Epithelial cell of prostate (primary cell): ENCODE data around the gene FOXC1.

Source experiments
- DNase-seq: peaks from one replicate; pipeline ENCODE4 v3.0.0-alpha.2; 2011; ENCODE audit warnings: low read depth, low spot score
- H3K27ac ChIP-seq: fragments of 450-650 bp; 2 replicates; pipeline ENCODE4 v1.5.1; 2017; ENCODE audit warnings: mild to moderate bottlenecking

FOXC1 gene

DNA sequence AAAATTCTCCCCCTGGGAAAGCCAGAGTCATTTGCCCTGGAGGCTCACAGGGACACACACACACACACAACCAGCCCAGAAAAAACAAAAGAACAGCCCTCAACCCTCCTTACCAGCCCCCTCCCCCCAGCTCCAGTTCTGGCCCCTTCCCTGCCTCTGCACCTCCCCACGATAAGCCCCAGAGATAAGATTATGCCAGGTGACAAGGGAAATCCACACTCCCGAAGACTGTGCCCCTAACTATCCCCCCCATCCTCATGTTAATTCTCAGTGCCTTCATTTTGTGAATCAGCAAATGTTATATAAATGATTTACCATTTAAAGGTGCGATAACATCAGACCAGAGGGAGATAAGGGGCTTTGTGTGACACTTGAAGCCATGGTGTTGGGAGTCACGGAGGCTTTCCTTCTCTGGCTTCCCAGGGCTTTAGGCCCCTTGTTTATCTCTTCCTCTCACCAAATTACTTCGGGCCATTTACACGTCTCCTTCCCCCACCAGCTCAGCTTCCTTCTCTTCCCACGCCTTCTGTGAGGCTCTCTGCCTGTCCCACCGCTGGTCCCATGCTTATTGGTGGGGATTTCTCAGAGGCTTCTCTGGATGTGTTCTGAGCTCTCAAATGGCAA is 12.5 kb upstream of the FOXC1 start:
- no peak for DNase-seq
- H3K27ac ChIP-seq, result no peak overlapping the region

DNA sequence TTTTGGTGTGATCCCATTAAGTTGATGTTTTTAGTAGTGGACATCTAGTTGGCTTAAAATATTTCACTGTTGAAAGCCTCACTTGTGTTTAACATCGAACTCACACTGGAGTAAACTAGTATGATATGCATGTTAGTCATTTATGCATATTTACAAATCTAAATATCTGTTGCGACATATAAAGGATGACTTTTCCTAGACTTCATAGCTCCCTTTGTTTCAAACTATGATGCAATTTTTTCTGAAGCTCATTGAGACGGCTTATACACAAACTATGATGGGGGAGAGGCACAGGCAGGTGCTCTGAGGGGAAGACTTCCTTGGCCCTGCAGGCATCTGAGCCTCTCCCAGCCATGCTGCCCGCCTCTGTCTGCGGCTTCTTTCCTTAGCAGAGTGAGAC is 11.8 kb upstream of the FOXC1 start:
- no peak overlapping the region for H3K27ac ChIP-seq
- peak; percentile 64 for DNase-seq

DNA sequence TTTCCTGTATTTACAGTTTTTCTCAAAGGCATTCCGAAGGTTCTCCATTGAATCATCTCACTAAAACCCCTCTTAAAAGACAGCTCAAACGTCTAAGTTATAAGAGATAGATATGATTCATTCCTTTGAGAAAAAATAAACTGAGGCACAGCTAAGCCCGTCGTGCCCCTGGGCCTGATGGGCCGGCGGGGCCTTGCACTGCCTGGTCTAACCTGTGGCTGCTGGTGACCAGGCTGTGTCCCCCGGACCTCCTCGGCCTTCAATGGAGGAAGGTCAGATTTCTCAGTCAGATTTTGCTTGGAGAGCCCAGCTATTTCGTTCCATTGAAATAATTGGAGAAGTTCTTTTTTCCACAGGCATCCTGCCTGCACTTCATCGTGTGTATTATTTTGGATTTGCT is 11.3 kb upstream of the FOXC1 start:
- DNase-seq, result no peak
- H3K27ac ChIP-seq, result no peak overlapping the region

DNA sequence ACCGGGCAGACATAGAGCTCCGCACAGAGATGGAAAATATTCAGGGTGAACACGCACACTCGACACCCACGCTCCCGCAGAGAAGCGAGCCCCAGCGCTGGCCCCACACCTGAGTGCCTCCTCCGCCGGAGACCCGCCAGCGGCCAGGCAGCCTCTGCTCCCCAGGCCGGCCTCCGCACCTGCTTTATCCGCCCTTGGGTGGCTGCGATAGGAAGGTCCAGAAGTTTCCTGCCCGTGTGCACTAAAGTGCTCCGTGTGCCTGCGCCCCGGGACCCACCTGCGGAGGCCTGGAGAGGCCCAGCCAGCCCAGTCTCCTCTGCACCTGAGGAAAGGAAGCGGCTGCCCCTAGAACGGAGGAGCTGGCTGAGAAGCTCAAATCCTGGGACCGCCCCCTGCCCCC is 10.8 kb upstream of the FOXC1 start:
- H3K27ac ChIP-seq, result no peak overlapping the region
- DNase-seq, result no peak

DNA sequence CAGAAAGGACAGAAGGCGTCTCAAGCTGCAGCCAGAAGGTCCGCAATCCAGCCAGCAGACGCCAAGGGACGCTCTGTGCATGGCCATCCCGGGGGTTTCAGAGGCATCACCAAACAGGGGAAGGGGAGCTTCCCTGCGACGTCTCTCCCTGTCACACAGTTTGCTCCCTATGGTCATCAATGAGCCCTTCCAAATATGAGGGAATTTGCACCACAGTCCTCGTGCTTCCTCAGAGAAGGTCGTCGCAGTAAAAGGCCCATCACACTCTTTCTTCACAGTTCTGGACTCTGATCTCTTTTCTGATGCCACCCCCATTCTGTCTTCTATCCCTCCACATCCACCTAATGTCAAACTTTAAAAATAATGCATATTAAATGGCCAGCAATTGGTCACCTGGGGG is 10.2 kb upstream of the FOXC1 start:
- no peak overlapping the region for H3K27ac ChIP-seq
- no peak for DNase-seq

DNA sequence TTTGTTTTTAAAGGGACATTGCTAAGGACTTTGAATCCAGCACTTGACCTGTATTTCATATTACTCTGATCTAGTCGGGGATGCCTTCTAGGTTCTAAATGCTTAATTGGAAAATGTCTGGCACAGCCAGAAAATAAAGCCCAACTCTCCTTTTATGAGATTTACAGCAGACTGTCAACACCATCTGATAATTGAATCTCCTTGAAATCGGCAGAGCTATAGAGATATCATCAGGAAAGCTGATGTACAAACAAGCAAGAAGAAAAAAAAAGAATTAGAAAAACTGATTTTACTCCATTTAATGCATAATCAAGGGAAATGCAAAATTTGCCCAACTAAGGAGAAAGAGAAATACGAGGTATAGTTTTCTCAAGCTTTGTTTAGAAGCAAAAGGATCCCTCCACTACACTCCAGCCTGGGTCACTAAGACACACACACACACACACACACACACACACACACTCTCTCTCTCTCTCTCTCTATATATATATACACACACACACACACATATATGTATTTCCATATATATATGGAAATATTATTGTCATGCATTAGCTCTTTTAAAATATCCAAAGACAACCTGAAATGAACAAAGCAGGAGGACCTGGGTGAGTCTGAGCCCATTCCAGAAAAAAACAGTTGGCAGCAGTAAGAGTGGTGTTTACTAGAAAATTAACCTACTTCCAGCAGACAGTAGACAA is 9.5 kb upstream of the FOXC1 start:
- H3K27ac ChIP-seq, result no peak overlapping the region
- DNase-seq, result no peak

DNA sequence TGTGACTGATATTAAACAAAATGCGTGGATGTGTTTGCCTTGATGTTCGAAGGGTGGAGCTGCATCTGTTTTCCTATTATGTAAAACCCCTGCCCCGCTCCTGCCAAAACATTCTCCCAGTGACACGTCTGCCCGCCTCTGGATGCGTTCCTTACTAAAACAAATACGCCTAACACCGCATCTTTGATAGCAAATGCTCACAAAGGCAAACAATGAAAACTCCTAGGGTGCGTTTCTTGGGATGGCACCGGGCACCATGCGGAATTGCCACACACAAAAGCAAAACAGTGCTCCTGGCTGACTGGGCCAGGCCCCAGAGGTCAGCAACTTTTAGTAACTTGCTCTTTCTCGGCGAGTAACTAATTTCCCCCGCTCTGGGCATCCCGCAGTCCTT is 9.0 kb upstream of the FOXC1 start:
- no peak for DNase-seq
- H3K27ac ChIP-seq, result no peak overlapping the region

DNA sequence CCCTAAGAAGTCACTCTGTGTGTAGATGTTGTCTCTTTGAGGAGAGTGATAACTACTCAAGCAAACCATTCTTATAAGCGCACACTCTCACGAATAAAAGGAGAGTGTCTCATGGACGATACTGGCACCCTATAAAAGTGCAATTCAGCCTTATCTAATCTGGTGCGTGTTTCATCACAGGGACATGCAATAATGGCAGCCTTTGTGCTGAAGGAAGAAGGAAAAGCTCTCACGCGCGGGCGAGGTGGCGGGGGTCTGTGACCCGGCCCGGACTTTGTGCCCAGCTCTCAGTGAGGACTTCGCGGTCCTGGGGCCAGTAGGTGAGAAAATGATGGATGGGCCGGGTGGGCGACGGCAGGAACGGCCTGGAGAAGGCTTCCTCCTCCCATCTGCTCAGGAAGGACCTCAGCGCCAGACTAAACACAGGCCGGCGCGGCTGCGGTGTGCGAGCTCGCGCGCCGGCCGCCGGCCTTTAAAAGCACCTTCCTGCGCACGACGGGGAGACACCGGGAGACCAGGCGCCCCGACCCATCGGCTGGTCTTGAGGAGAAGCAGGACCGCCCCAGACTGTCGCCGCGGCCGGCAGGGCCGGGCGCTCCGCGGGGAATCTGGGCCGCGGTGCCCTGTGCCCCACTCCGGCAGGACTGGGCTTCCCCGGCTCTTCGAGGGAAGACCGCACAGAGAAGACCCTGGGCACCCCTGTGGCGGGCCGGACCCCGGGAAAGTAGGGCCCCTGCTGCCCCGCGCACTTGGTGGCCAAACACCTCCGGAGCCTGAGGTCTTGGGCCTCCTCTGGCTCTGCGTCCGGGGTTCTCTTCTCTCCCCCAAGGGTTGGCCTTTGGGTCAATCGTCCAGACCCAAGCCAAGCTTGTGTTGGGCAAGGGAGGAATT is 8.3 kb upstream of the FOXC1 start:
- DNase-seq, result no peak
- no peak overlapping the region for H3K27ac ChIP-seq

DNA sequence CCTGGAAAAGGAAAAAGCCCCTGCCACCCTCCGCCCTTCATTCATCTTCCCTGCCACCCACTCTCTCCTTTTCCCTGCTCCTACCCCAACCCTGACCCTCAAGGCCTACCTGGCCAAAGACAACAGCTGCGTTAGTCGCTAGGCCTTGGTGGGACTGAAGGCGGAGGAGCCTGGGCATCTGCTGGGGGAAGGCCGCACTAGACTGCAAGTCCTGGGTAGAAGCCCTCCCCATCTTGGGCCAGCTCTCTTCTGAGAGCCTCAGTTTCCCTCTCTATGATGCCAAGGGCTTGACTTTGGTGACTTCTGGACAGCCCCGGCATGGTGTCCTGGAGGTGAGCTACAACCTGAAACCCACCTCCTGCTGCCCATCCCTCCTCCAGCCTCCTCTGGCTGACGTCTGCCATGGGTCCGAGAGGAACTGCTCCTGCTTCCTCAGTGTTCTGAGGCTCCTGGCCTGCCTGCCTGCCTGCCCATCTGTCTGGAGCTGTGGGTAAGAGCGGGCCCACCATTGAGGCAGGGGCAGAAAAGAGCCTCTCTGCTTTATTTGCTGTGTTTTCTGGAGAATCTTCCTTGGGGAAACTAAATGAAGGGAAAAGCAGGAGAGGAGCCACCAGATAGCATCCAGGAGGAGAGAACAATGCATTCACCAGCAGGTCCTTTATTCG is 7.5 kb upstream of the FOXC1 start:
- no peak for DNase-seq
- no peak overlapping the region for H3K27ac ChIP-seq

DNA sequence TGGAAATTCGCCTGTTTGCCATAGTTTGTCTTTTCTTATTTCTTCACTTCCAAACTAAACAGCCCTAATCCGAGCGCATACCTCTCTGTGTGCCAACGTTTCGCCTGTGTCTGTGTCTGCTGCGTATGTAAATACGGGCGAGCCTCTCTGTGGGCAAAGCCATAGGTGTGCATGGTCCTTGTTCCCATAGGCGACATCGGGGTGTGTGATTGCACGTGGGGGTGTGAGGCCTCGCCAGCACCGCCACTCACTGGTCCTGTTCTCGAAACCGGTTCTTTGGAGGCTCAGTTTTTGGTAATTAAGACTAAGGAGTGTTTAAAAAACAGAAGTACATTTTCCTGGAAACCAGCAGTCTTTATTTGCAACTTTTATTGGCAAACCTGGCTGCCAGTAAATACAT is 6.0 kb upstream of the FOXC1 start:
- DNase-seq, result no peak
- H3K27ac ChIP-seq, result no peak overlapping the region

DNA sequence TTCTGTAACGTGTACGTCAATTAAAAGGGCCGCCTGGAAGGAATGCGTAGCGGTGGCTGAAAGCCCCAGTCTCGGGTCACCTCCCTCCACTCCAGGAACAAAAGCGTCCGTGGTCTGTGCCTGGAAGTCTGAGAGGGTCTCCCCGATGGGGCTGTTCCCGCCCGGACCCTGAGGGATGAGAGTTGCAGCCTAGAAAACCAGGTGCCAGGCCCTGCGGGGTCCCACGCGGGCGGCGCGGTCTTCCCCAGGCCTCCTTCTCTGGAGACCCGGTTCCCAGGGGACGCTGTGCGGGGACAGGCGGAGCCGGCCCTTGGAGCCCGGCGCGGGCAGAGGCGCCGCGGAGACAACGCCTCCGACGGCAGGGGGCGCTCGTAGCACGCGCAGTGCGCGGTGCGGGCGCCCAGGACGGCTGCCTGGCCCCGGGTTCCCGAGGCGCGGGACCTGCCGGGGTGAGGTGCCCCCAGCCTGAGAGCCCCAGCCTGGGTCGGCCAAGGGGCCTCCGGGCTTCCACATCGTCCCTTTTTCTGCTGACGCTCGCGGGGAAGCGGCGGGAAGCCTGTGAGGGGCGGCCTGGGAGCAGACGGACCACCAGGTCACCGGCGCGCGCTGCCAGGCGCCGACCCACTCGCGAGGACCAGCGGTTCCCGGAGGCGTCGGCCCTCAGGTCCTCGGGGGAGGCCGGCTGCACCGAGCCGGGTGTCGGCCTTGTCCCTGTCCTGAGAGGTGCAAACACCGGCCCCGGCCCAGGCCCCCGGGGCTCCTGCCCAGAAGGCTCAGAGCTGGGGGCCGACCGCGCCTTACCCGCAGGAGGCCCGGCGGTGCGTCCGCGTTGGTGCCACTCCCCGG is 5.3 kb upstream of the FOXC1 start:
- no peak overlapping the region for H3K27ac ChIP-seq
- DNase-seq, result no peak

DNA sequence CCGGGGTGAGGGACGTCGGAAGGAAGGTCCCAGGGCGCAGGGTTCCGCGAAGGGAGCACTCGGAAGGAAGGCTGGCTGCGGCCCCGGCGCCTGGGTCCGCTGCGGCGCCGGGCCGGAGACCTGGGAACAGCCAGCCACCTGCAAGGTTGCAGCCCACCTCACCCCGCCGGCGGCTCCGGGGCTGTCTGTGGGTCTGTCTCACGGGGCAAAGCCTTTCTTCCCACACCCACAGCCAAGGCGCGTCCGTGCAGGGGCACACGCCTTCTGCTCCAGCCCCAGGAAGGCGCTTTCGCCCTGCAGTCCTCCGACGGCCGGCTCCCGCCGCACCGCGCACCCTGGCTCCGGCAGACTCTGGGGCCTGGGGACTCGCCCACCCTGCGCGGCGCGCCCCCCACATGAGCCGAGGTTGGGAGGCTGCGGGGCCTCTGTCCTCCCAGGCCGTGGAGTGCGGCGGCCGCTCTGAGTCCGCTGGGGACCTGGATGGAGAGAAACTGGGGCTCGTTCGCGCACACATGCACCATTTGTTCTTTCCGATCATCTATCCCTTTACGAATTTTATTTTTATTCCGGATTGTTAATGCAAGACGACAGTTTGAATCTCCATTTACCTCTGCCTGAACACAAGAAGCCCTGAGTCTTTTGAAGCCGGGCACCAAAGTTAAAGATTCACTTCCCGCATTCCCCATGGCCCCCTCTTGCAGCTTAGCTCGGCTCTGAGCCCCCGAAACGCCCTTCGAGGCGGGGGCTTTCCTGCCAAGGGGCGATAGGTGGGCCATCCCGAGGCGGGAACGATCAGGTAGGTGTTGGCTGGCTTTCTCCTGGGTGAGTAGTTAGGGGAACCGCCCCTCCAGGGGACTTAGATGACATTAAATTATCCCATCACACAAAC is 4.5 kb upstream of the FOXC1 start:
- no peak for DNase-seq
- H3K27ac ChIP-seq, result no peak overlapping the region

DNA sequence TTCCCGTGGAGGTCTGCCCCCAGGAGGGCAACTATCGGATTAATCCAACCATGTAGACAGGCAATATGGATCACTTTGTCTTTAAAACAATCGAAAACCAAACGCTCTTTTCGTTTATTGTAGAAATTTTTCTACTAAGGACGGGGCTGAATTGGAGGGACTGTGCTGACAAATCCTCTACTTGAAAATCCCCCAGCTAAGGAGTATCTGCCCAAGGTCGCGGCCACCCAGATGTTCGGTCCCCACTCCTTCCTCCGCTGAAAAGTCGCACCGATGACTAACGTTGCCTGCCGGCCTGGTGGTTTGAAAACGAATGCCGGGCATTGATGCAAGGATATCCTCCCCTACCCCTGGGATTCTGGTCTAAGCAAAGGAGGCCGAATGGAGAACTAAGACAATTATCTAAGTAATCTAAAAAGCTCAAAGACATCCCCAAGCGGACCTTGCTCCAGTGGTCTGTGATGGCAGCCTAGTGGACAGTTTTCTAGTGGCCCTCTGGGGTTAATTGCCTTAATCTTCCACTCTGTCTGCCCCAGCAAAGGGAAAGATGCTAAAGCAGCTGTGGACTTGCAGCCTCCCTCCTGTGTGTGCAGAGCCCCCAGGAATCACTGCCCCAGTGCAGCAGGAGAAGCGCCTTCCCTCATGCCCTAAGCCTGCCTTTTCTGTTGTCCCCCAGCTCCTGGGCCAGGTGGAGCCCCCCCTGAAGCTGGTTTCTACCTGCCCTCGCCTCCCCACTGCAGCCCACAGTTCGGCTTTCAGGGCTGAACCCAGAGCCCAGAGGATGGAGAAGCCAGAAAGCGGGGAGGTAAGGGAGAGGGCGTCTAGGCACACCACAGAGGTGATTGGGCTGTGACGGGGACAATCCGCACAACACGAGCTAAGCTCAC is 3.6 kb upstream of the FOXC1 start:
- DNase-seq, result no peak
- H3K27ac ChIP-seq, result no peak overlapping the region

DNA sequence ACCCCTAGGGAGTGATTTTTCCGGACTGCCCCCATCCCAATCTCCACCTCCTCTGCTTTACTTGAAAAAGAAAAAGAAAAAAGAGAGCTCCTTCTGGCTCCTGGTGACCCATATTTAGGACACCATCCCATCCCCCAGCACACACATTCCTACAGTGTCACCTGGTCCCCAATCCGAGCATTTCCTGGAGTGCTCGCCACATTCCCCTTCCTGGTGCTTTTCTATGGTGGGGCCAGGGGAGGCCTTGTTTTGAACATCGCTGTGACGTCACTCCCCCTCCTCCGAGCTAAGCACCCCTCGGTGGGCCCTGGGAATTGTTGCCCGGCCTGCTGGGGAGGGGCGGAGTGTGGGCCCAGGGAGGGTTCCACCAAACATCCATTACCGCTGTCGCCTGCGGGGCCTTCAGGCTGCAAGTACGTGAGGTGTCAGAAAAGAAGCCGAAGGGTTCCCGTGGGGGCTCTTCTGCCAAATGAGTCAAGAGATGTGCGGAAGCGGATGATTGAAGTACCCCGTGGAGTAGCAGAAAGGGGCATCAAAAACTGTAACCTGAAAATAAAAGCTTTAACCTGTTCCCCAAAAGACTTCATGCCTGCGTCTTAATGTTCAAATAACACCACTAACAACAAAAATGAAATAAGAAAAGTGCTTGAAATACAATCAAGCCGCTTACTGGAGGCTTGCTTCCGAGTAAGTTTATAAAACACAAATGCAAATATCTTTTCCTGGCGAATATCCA is 2.8 kb upstream of the FOXC1 start:
- H3K27ac ChIP-seq, result no peak overlapping the region
- no peak for DNase-seq

DNA sequence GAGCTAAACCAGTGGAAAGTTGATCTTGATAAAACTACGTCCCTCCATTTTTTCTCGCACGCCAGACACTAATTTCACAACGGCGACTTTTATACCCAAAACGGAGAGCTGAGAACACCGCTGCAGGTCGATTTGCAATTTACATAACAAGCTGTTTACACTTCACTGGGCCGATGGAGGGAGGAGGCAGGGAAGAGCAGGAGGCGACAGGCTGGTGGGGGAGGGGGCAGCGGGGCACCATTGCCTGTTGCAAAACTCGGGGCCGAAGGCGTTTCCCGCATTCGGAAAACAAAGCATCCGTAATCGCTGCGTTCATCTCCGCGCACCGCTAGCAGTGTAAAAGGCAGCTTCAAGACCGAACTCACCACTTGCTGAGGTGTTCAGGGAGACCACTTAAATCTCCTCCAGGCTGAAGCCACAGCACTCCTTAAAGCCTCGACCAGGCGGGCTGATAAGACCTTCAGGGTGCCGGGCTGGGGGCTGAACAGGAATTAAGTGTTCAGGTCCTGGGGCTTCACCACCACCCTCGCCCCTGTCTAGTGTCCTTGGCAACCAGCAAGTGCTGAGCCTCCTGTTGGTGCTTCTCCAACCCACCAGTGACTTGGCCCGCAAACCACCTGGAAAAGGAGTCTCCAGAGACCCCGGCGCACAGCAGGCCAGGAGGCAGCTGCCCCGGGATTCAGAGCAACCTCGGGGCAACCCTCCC is 2.0 kb upstream of the FOXC1 start:
- no peak for DNase-seq

DNA sequence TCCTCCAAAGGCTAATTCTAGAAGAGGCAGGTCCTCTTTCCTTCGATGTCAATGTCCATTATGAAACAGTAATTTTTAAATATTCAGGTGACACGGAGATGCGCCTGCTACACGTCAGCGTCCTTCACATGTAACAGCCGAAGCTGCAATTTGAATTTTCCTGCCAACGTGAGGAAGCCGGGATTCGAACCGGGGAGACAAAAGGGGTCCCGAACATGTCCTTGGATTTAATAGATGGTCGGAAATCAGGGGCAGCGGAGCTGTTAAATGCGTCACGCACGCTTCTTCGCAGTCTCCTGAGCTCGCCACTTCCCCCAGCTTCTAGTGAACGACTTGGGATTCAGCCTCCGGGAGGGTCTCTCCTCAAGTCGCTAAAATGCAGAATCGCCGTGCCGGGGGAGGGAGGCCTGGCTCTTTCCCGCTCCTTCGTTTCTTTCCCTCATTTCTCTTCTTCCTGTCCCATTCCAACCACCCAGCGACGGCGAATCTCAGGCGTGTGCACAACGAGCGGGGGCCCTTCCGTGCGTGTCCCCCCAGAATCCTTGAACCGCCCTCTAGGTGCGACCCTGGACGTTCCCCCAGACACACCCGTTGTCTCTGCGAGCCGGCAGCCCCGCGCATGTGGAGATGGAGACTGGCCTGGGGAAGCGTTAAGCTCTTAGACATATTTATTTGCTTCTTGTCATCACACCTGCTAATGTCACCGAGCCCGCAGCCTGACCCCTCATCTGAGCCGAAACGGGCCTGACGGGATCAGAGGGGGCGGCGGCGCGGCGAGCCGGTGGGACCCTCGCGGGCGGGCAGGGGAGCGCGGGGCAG is 1.3 kb upstream of the FOXC1 start:
- no peak overlapping the region for H3K27ac ChIP-seq
- no peak for DNase-seq

More for the DNA sequence above, 2.0 kb upstream of the FOXC1 start:
- H3K27ac ChIP-seq, result no peak overlapping the region
